IMR-90 (cell line): ENCODE data around the gene LAMA2. TPM values are rescaled to one million over a fixed set of nuclear protein-coding genes. Genes with fewer than 3 reads are reported as not detected.

Experiments
- ATAC-seq: fragments of 200-7000 bp; cut with Tn5 transposase; 2 replicates; pipeline ENCODE4 v1.9.1; 2020; ENCODE audit warnings: low read depth, mild to moderate bottlenecking, moderate library complexity
- BruUV-seq: library from RNA; stranded (reverse); fragments of 400-500 nt; replicated peaks from 2 replicates; lab custom pipeline; 2021; lab: Mats Ljungman, UMichigan
- CTCF ChIA-PET: fragments of 300-600 bp; formaldehyde crosslinking; extraction: SDS; loops from one replicate; lab custom pipeline; 2021; ENCODE audit warnings: antibody characterized with exemption; lab: Yijun Ruan, JAX
- POLR2A ChIA-PET: fragments of 300-600 bp; sonication (Branson Sonifier 250); formaldehyde crosslinking; loops from one replicate; lab custom pipeline; 2022; ENCODE audit warnings: antibody characterized with exemption; ENCODE audit not compliant: unreplicated experiment; lab: Charles Lee
- DNase-seq: peaks from one replicate; pipeline ENCODE4 v3.0.0; 2013
- H2AFZ ChIP-seq: replicated peaks from 2 replicates; pipeline ENCODE3; 2013; ENCODE audit warnings: low read length, mild to moderate bottlenecking; ENCODE audit not compliant: poor library complexity
- H2AK5ac ChIP-seq: 2 replicates; pipeline ENCODE4 v1.6.1; 2013; ENCODE audit warnings: low read depth, low read length, inconsistent platforms
- H2AK9ac ChIP-seq: replicated peaks from 2 replicates; pipeline ENCODE3; 2013; ENCODE audit warnings: mild to moderate bottlenecking, low read depth, low read length, moderate library complexity; ENCODE audit not compliant: poor library complexity
- H2BK120ac ChIP-seq: 2 replicates; pipeline ENCODE4 v1.6.1; 2013; ENCODE audit warnings: low read depth, low read length, inconsistent platforms
- H2BK15ac ChIP-seq: 3 replicates; pipeline ENCODE4 v1.6.1; 2013; ENCODE audit warnings: low read depth, low read length, inconsistent platforms
- H2BK20ac ChIP-seq: 2 replicates; pipeline ENCODE4 v1.6.1; 2013; ENCODE audit warnings: low read depth, mild to moderate bottlenecking, inconsistent platforms, low read length, moderate library complexity
- H2BK5ac ChIP-seq: 2 replicates; pipeline ENCODE4 v1.6.1; 2013; ENCODE audit warnings: mild to moderate bottlenecking, low read depth, low read length, inconsistent platforms; ENCODE audit not compliant: poor library complexity, severe bottlenecking
- H3K14ac ChIP-seq: replicated peaks from 2 replicates; pipeline ENCODE4 v1.6.1; 2013; ENCODE audit warnings: low read depth, low read length, inconsistent platforms
- H3K18ac ChIP-seq: 2 replicates; pipeline ENCODE4 v1.6.1; 2013; ENCODE audit warnings: low read depth, low read length, control low read depth
- H3K23ac ChIP-seq: 2 replicates; pipeline ENCODE4 v1.6.1; 2013; ENCODE audit warnings: low read depth, low read length, inconsistent platforms
- H3K27ac ChIP-seq: 2 replicates; pipeline ENCODE4 v1.5.1; 2013; ENCODE audit warnings: mild to moderate bottlenecking, control low read depth, low read length; ENCODE audit not compliant: insufficient read depth
- H3K27me3 ChIP-seq: 2 replicates; pipeline ENCODE4 v1.6.1; 2013; ENCODE audit warnings: low read length; ENCODE audit not compliant: control insufficient read depth, insufficient read depth
- H3K36me3 ChIP-seq: 2 replicates; pipeline ENCODE4 v1.6.1; 2013; ENCODE audit warnings: low read length, mixed read lengths; ENCODE audit not compliant: control insufficient read depth, insufficient read depth
- H3K4ac ChIP-seq: 2 replicates; pipeline ENCODE4 v1.6.1; 2013; ENCODE audit warnings: low read depth, low read length, inconsistent platforms
- H3K4me1 ChIP-seq: 2 replicates; pipeline ENCODE4 v1.6.1; 2013; ENCODE audit warnings: low read length, mixed read lengths; ENCODE audit not compliant: control insufficient read depth, insufficient read depth
- H3K4me2 ChIP-seq: 2 replicates; pipeline ENCODE4 v1.6.1; 2013; ENCODE audit warnings: low read depth, mild to moderate bottlenecking, control low read depth, low read length, moderate library complexity
- H3K4me3 ChIP-seq: 2 replicates; pipeline ENCODE4 v1.5.1; 2013; ENCODE audit warnings: low read depth, mild to moderate bottlenecking, control low read depth, low read length, moderate library complexity; ENCODE audit not compliant: insufficient read depth
- H3K56ac ChIP-seq: 2 replicates; pipeline ENCODE4 v1.6.1; 2013; ENCODE audit warnings: low read length, inconsistent platforms; ENCODE audit not compliant: insufficient read depth; ENCODE audit errors: extremely low read depth
- H3K79me1 ChIP-seq, 2 experiments: 2 replicates each; pipeline ENCODE4 v1.6.1; 2013; ENCODE audit warnings: low read length in 2 of 2, inconsistent platforms in 1 of 2, low read depth in 1 of 2
- H3K9ac ChIP-seq: 2 replicates; pipeline ENCODE4 v1.6.1; 2013; ENCODE audit warnings: low read depth, low read length, control low read depth
- H3K9me1 ChIP-seq: 2 replicates; pipeline ENCODE4 v1.6.1; 2013; ENCODE audit warnings: low read length, inconsistent platforms; ENCODE audit not compliant: insufficient read depth
- H3K9me3 ChIP-seq: 2 replicates; pipeline ENCODE4 v1.6.1; 2013; ENCODE audit warnings: low read length; ENCODE audit not compliant: control insufficient read depth, insufficient read depth
- H4K20me1 ChIP-seq: 2 replicates; pipeline ENCODE4 v1.6.1; 2013; ENCODE audit warnings: low read length, inconsistent platforms; ENCODE audit not compliant: insufficient read depth
- H4K5ac ChIP-seq: 2 replicates; pipeline ENCODE4 v1.6.1; 2013; ENCODE audit warnings: mild to moderate bottlenecking, low read depth, low read length, control low read depth
- H4K8ac ChIP-seq, 2 experiments: 2 replicates each; pipeline ENCODE4 v1.6.1; 2013; ENCODE audit warnings: low read depth in 2 of 2, low read length in 2 of 2, control low read depth in 1 of 2, inconsistent platforms in 1 of 2
- H4K91ac ChIP-seq: 2 replicates; pipeline ENCODE4 v1.6.1; 2013; ENCODE audit warnings: low read depth, low read length, inconsistent platforms; ENCODE audit not compliant: insufficient read depth
- CEBPB ChIP-seq: IDR thresholded peaks from 2 replicates; pipeline ENCODE4 v1.6.1; 2012; ENCODE audit warnings: low read depth, low read length, improper control_type of control experiment
- ELK1 ChIP-seq: fragments of 150-350 bp; IDR thresholded peaks from 2 replicates; pipeline ENCODE4 v1.6.1; 2016; ENCODE audit warnings: low read depth, mild to moderate bottlenecking, low read length, moderate library complexity, borderline replicate concordance
- FOS ChIP-seq: fragments of 150-350 bp; IDR thresholded peaks from 2 replicates; pipeline ENCODE4 v1.6.1; 2016; ENCODE audit warnings: low read depth, low read length
- MAFK ChIP-seq: IDR thresholded peaks from 2 replicates; pipeline ENCODE4 v1.6.1; 2012; ENCODE audit warnings: low read depth, low read length, improper control_type of control experiment
- WGBS, 2 experiments: methylation state at CpG; one replicate each; pipeline versions ENCODE4 v1.1.5 to v1.1.7; 2013; ENCODE audit warnings: missing lambda C conversion rate in 2 of 2; ENCODE audit not compliant: insufficient read length in 1 of 2; ENCODE audit errors: extremely low coverage in 2 of 2; 5-methylcytosine and 5-hydroxymethylcytosine counted together
- dilution Hi-C: fragments of 300-500 bp; cut with HindIII; formaldehyde crosslinking; loops from one replicate; pipeline ENCODE4 v1.14.3; 2018; ENCODE audit warnings: low sequenced_read_pairs; ENCODE audit not compliant: unreplicated experiment
- in situ Hi-C: fragments of 300-500 bp; cut with MboI; formaldehyde crosslinking; loops from 3 replicates; pipeline ENCODE4 v1.14.3; 2019; ENCODE audit warnings: low sequenced_read_pairs, inconsistent platforms, mixed read lengths
- intact Hi-C: fragments of 100-400 bp; cut with micrococcal nuclease; formaldehyde crosslinking; loops from 2 replicates; pipeline ENCODE4 v1.10.0; 2022
- polyA plus RNA-seq, 3 experiments: library from polyadenylated mRNA; depleted of rRNA; stranded (reverse); fragments of >200 nt; gene quantifications; 2 replicates each; pipeline ENCODE4 v1.2.3, GENCODE V29; 2012; ENCODE audit warnings: low replicate concordance in 1 of 3
- total RNA-seq: library from RNA; depleted of rRNA; stranded (reverse); fragments of >200 nt; gene quantifications from 2 replicates; pipeline ENCODE4 v1.2.3, GENCODE V29; 2012
- TF ChIP-seq, protein P1 (sequence below): fragments of 150-350 bp; IDR thresholded peaks from 2 replicates; pipeline ENCODE4 v1.6.1; 2017; ENCODE audit warnings: mild to moderate bottlenecking, antibody characterized with exemption, low read length, low read depth

Gene LAMA2
- total and polyA plus RNA-seq, 2 of the 4 experiments (the other 2 are of a cell fraction) = 9.9 to 13.3 TPM

- intact Hi-C loops = no loop called here
- TF ChIP-seq CEBPB (no peak), FOS (no peak), ELK1 (no peak), MAFK (no peak)
- TF ChIP-seq, protein P1, sequence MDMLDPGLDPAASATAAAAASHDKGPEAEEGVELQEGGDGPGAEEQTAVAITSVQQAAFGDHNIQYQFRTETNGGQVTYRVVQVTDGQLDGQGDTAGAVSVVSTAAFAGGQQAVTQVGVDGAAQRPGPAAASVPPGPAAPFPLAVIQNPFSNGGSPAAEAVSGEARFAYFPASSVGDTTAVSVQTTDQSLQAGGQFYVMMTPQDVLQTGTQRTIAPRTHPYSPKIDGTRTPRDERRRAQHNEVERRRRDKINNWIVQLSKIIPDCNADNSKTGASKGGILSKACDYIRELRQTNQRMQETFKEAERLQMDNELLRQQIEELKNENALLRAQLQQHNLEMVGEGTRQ = no peak
- H3K14ac ChIP-seq = no peak overlapping the region
- no peak overlapping the region for H3K18ac ChIP-seq
- H3K4ac ChIP-seq = no peak overlapping the region
- ATAC-seq (peak; percentile 76), DNase-seq (peak; percentile 20)
- no peaks in the 10 kb centered on the region for H3K4me1 ChIP-seq
- ChIA-PET POLR2A (no interaction called here), CTCF (no interaction called here)
- H3K36me3 ChIP-seq = no peaks in the 10 kb centered on the region
- dilution Hi-C loops = no loop called here
- no peak overlapping the region for H2AK9ac ChIP-seq
- H3K79me1 ChIP-seq = no peaks in the 10 kb centered on the region
- no peak overlapping the region for H3K56ac ChIP-seq
- no peak overlapping the region for H3K4me3 ChIP-seq
- H4K5ac ChIP-seq = no peak overlapping the region
- H4K8ac ChIP-seq = no peak overlapping the region
- BruUV-seq = no TSS peak
- H3K27me3 ChIP-seq = no peaks in the 10 kb centered on the region
- H2AK5ac ChIP-seq = no peak overlapping the region
- no peak overlapping the region for H3K27ac ChIP-seq
- no peak overlapping the region for H2BK15ac ChIP-seq
- no CpG with 5 or more reads among the region's 1 CpG for whole genome bisulfite sequencing, 2 experiments
- no peaks in the 10 kb centered on the region for H3K9me1 ChIP-seq
- H3K4me2 ChIP-seq = no peak overlapping the region
- H2BK120ac ChIP-seq = no peak overlapping the region
- H4K91ac ChIP-seq = no peak overlapping the region
- no peak overlapping the region for H2BK20ac ChIP-seq
- no peak overlapping the region for H3K23ac ChIP-seq
- no peaks in the 10 kb centered on the region for H4K20me1 ChIP-seq
- H2AFZ ChIP-seq = no peak overlapping the region
- H2BK5ac ChIP-seq = no peak overlapping the region
- H3K9ac ChIP-seq = no peak overlapping the region
- in situ Hi-C loops = no loop called here
- H3K9me3 ChIP-seq = no peaks in the 10 kb centered on the region
Observed at GRCh38 chr6:129454488-129454887, 571.5 kb downstream of the LAMA2 start.
